IMR-90 (cell line): ENCODE results near the gene MYBPH. TPM values are rescaled to one million over a fixed set of nuclear protein-coding genes. Genes with fewer than 3 reads are reported as not detected.
A peak's percentile ranks its signal among the peaks of the same experiment; 100 is the strongest.

Experiments
- ATAC-seq: fragments of 200-7000 bp; cut with Tn5 transposase; 2 replicates; pipeline ENCODE4 v1.9.1; 2020; ENCODE audit warnings: low read depth, mild to moderate bottlenecking, moderate library complexity
- BruUV-seq: library from RNA; stranded (reverse); fragments of 400-500 nt; replicated peaks from 2 replicates; lab custom pipeline; 2021; lab: Mats Ljungman, UMichigan
- CTCF ChIA-PET: fragments of 300-600 bp; formaldehyde crosslinking; extraction: SDS; loops from one replicate; lab custom pipeline; 2021; ENCODE audit warnings: antibody characterized with exemption; lab: Yijun Ruan, JAX
- POLR2A ChIA-PET: fragments of 300-600 bp; sonication (Branson Sonifier 250); formaldehyde crosslinking; loops from one replicate; lab custom pipeline; 2022; ENCODE audit warnings: antibody characterized with exemption; ENCODE audit not compliant: unreplicated experiment; lab: Charles Lee
- DNase-seq: peaks from one replicate; pipeline ENCODE4 v3.0.0; 2013
- H2AFZ ChIP-seq: replicated peaks from 2 replicates; pipeline ENCODE3; 2013; ENCODE audit warnings: low read length, mild to moderate bottlenecking; ENCODE audit not compliant: poor library complexity
- H2AK5ac ChIP-seq: 2 replicates; pipeline ENCODE4 v1.6.1; 2013; ENCODE audit warnings: low read depth, low read length, inconsistent platforms
- H2AK9ac ChIP-seq: replicated peaks from 2 replicates; pipeline ENCODE3; 2013; ENCODE audit warnings: mild to moderate bottlenecking, low read depth, low read length, moderate library complexity; ENCODE audit not compliant: poor library complexity
- H2BK120ac ChIP-seq: 2 replicates; pipeline ENCODE4 v1.6.1; 2013; ENCODE audit warnings: low read depth, low read length, inconsistent platforms
- H2BK15ac ChIP-seq: 3 replicates; pipeline ENCODE4 v1.6.1; 2013; ENCODE audit warnings: low read depth, low read length, inconsistent platforms
- H2BK20ac ChIP-seq: 2 replicates; pipeline ENCODE4 v1.6.1; 2013; ENCODE audit warnings: low read depth, mild to moderate bottlenecking, inconsistent platforms, low read length, moderate library complexity
- H2BK5ac ChIP-seq: 2 replicates; pipeline ENCODE4 v1.6.1; 2013; ENCODE audit warnings: mild to moderate bottlenecking, low read depth, low read length, inconsistent platforms; ENCODE audit not compliant: poor library complexity, severe bottlenecking
- H3K14ac ChIP-seq: replicated peaks from 2 replicates; pipeline ENCODE4 v1.6.1; 2013; ENCODE audit warnings: low read depth, low read length, inconsistent platforms
- H3K18ac ChIP-seq: 2 replicates; pipeline ENCODE4 v1.6.1; 2013; ENCODE audit warnings: low read depth, low read length, control low read depth
- H3K23ac ChIP-seq: 2 replicates; pipeline ENCODE4 v1.6.1; 2013; ENCODE audit warnings: low read depth, low read length, inconsistent platforms
- H3K27ac ChIP-seq: 2 replicates; pipeline ENCODE4 v1.5.1; 2013; ENCODE audit warnings: mild to moderate bottlenecking, control low read depth, low read length; ENCODE audit not compliant: insufficient read depth
- H3K27me3 ChIP-seq: 2 replicates; pipeline ENCODE4 v1.6.1; 2013; ENCODE audit warnings: low read length; ENCODE audit not compliant: control insufficient read depth, insufficient read depth
- H3K36me3 ChIP-seq: 2 replicates; pipeline ENCODE4 v1.6.1; 2013; ENCODE audit warnings: low read length, mixed read lengths; ENCODE audit not compliant: control insufficient read depth, insufficient read depth
- H3K4ac ChIP-seq: 2 replicates; pipeline ENCODE4 v1.6.1; 2013; ENCODE audit warnings: low read depth, low read length, inconsistent platforms
- H3K4me1 ChIP-seq: 2 replicates; pipeline ENCODE4 v1.6.1; 2013; ENCODE audit warnings: low read length, mixed read lengths; ENCODE audit not compliant: control insufficient read depth, insufficient read depth
- H3K4me2 ChIP-seq: 2 replicates; pipeline ENCODE4 v1.6.1; 2013; ENCODE audit warnings: low read depth, mild to moderate bottlenecking, control low read depth, low read length, moderate library complexity
- H3K4me3 ChIP-seq: 2 replicates; pipeline ENCODE4 v1.5.1; 2013; ENCODE audit warnings: low read depth, mild to moderate bottlenecking, control low read depth, low read length, moderate library complexity; ENCODE audit not compliant: insufficient read depth
- H3K56ac ChIP-seq: 2 replicates; pipeline ENCODE4 v1.6.1; 2013; ENCODE audit warnings: low read length, inconsistent platforms; ENCODE audit not compliant: insufficient read depth; ENCODE audit errors: extremely low read depth
- H3K79me1 ChIP-seq, 2 experiments: 2 replicates each; pipeline ENCODE4 v1.6.1; 2013; ENCODE audit warnings: low read length in 2 of 2, inconsistent platforms in 1 of 2, low read depth in 1 of 2
- H3K9ac ChIP-seq: 2 replicates; pipeline ENCODE4 v1.6.1; 2013; ENCODE audit warnings: low read depth, low read length, control low read depth
- H3K9me1 ChIP-seq: 2 replicates; pipeline ENCODE4 v1.6.1; 2013; ENCODE audit warnings: low read length, inconsistent platforms; ENCODE audit not compliant: insufficient read depth
- H3K9me3 ChIP-seq: 2 replicates; pipeline ENCODE4 v1.6.1; 2013; ENCODE audit warnings: low read length; ENCODE audit not compliant: control insufficient read depth, insufficient read depth
- H4K20me1 ChIP-seq: 2 replicates; pipeline ENCODE4 v1.6.1; 2013; ENCODE audit warnings: low read length, inconsistent platforms; ENCODE audit not compliant: insufficient read depth
- H4K5ac ChIP-seq: 2 replicates; pipeline ENCODE4 v1.6.1; 2013; ENCODE audit warnings: mild to moderate bottlenecking, low read depth, low read length, control low read depth
- H4K8ac ChIP-seq, 2 experiments: 2 replicates each; pipeline ENCODE4 v1.6.1; 2013; ENCODE audit warnings: low read depth in 2 of 2, low read length in 2 of 2, control low read depth in 1 of 2, inconsistent platforms in 1 of 2
- H4K91ac ChIP-seq: 2 replicates; pipeline ENCODE4 v1.6.1; 2013; ENCODE audit warnings: low read depth, low read length, inconsistent platforms; ENCODE audit not compliant: insufficient read depth
- CEBPB ChIP-seq: IDR thresholded peaks from 2 replicates; pipeline ENCODE4 v1.6.1; 2012; ENCODE audit warnings: low read depth, low read length, improper control_type of control experiment
- CTCF ChIP-seq: conservative IDR thresholded peaks from 2 replicates; pipeline ENCODE4 v1.5.1; 2012; ENCODE audit warnings: mild to moderate bottlenecking, low read depth, low read length, improper control_type of control experiment
- ELK1 ChIP-seq: fragments of 150-350 bp; IDR thresholded peaks from 2 replicates; pipeline ENCODE4 v1.6.1; 2016; ENCODE audit warnings: low read depth, mild to moderate bottlenecking, low read length, moderate library complexity, borderline replicate concordance
- POLR2A ChIP-seq: IDR thresholded peaks from 2 replicates; pipeline ENCODE4 v1.6.1; 2012; ENCODE audit warnings: mild to moderate bottlenecking, low read depth, low read length
- RFX5 ChIP-seq: IDR thresholded peaks from 2 replicates; pipeline ENCODE4 v1.8.0; 2012; ENCODE audit warnings: low read depth, mild to moderate bottlenecking, low read length, moderate library complexity
- WGBS, 2 experiments: methylation state at CpG; one replicate each; pipeline versions ENCODE4 v1.1.5 to v1.1.7; 2013; ENCODE audit warnings: missing lambda C conversion rate in 2 of 2; ENCODE audit not compliant: insufficient read length in 1 of 2; ENCODE audit errors: extremely low coverage in 2 of 2; 5-methylcytosine and 5-hydroxymethylcytosine counted together
- dilution Hi-C: fragments of 300-500 bp; cut with HindIII; formaldehyde crosslinking; loops from one replicate; pipeline ENCODE4 v1.14.3; 2018; ENCODE audit warnings: low sequenced_read_pairs; ENCODE audit not compliant: unreplicated experiment
- in situ Hi-C: fragments of 300-500 bp; cut with MboI; formaldehyde crosslinking; loops from 3 replicates; pipeline ENCODE4 v1.14.3; 2019; ENCODE audit warnings: low sequenced_read_pairs, inconsistent platforms, mixed read lengths
- intact Hi-C: fragments of 100-400 bp; cut with micrococcal nuclease; formaldehyde crosslinking; loops from 2 replicates; pipeline ENCODE4 v1.10.0; 2022
- polyA plus RNA-seq, 3 experiments: library from polyadenylated mRNA; depleted of rRNA; stranded (reverse); fragments of >200 nt; gene quantifications; 2 replicates each; pipeline ENCODE4 v1.2.3, GENCODE V29; 2012; ENCODE audit warnings: low replicate concordance in 1 of 3
- total RNA-seq: library from RNA; depleted of rRNA; stranded (reverse); fragments of >200 nt; gene quantifications from 2 replicates; pipeline ENCODE4 v1.2.3, GENCODE V29; 2012

MYBPH gene
- total and polyA plus RNA-seq, 2 of the 4 experiments (the other 2 are of a cell fraction), result not detected

- Histone ChIP-seq H2AFZ (peak overlapping the region; percentile 39), H4K20me1 (no peaks in the 10 kb centered on the region)
- no CpG with 5 or more reads among the region's 6 CpGs for WGBS, 2 experiments
Observed at GRCh38 chr1:203177036-203177405, 1.4 kb upstream of the MYBPH start.

More at GRCh38 chr1:203177036-203177405, 1.4 kb upstream of the MYBPH start:
- H3K4me2 ChIP-seq, result no peak overlapping the region
- peak overlapping the region; percentile 19; the same call in 1 of the 2 replicates for H3K4ac ChIP-seq
- ATAC-seq (no peak), DNase-seq (no peak)
- ChIA-PET POLR2A (no interaction called here), CTCF (no interaction called here)
- H2BK120ac ChIP-seq, result no peak overlapping the region
- H3K27ac ChIP-seq, result no peak overlapping the region; the same call in 1 of the 2 replicates
- H2BK20ac ChIP-seq, result peak overlapping the region; percentile 8; the same call in 1 of the 2 replicates
- H3K56ac ChIP-seq, result no peak overlapping the region
- no peaks in the 10 kb centered on the region for H3K9me3 ChIP-seq
- intact Hi-C loops (no loop called here), dilution Hi-C loops (no loop called here), in situ Hi-C loops (no loop called here)
- H3K9ac ChIP-seq, result no peak overlapping the region
- H3K23ac ChIP-seq, result no peak overlapping the region
- BruUV-seq, result no TSS peak
- no peak overlapping the region for H2BK5ac ChIP-seq
- no peak overlapping the region; the same call in 1 of the 2 replicates for H4K91ac ChIP-seq
- TF ChIP-seq POLR2A, result no peak
- TF ChIP-seq CTCF, result no peak
- no peak for TF ChIP-seq RFX5
- TF ChIP-seq CEBPB, result no peak
- no peak for TF ChIP-seq ELK1
- no peaks in the 10 kb centered on the region for H3K79me1 ChIP-seq
- no peak overlapping the region for H2AK9ac ChIP-seq
- no peak overlapping the region for H3K18ac ChIP-seq
- no peak overlapping the region; a peak in 1 of 4 replicates for H4K8ac ChIP-seq
- H3K27me3 ChIP-seq, result no peaks in the 10 kb centered on the region; the same call in 1 of the 2 replicates
- H3K4me3 ChIP-seq, result no peak overlapping the region
- H3K36me3 ChIP-seq, result no peaks in the 10 kb centered on the region
- peaks cover 22% of the 10 kb centered on the region for H3K4me1 ChIP-seq
- H4K5ac ChIP-seq, result no peak overlapping the region; the same call in 1 of the 2 replicates
- H3K9me1 ChIP-seq, result peaks cover 15% of the 10 kb centered on the region; the same call in 1 of the 2 replicates
- peak overlapping the region; percentile 68 for H3K14ac ChIP-seq
- H2BK15ac ChIP-seq, result peak overlapping the region; percentile 31; the same call in 1 of the 3 replicates
- H2AK5ac ChIP-seq, result 0 out of 2 replicates have a peak overlapping the region, but pooled peaks have one; percentile 27
